ENCODE data around the gene TYSND1. TPM values are rescaled to one million over a fixed set of nuclear protein-coding genes. Genes with fewer than 3 reads are reported as not detected.

Gene TYSND1
- total and polyA plus RNA-seq, 2 of the 13 experiments (the other 11 are each of a cell fraction or from before 2014, with no cell fraction given), result 3.3 to 8.9 TPM

DNA sequence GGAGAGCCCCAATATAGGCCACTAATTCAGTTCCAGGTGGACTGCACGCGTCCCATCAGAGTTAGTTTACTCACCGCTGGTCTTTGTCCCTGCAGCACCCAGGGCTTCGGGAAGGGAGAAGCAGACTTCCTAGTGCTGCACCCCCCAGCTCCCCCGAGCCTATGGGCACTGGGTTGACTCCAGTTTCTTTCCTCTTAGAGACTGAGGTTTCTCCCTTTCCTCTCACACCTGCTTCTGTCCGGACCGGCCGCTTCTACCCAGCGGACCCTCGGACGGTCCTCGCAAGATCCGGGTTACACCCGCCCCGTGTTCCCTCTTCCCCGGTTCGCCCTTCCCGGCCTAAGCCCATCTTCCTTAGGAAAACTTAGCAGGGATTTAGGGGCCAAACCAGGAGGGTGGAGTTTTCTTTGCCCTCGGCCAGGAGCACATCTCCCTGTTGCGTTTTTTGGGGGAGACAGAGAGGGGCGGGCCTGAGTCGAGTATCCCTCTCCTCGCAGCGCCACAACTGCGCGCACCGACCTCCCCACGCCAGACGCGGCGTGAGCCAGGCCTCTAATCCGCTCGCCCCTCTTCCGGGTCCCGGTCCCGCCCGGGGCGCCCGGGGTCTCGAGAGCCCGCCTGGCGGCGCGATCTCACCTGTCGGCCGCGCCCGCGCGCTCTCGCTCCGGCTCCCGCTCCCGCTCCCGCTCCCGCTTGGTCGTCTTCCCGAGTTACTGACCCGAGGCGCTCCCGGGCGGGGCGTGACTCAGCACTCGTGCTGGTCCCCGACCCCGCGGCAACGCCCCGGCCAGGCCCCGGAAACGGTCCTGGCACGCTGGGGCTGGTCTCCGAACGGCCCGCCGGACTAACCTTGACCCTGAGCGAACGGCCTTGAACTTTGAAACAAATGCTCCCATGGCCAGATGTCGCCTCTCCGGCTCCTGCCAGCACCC, 14.1 kb downstream of the TYSND1 start, which contains the start of gene AIFM2 (continued):
- TF ChIP-seq PRDM4 (CRISPR knock-in tag; IDR thresholded peaks at IDR 0.05; ENCODE audit: borderline replicate concordance) (no peak), ZNF772 (CRISPR knock-in tag; IDR thresholded peaks at IDR 0.05) (0 out of 2 replicates have a peak, but pooled peaks have one; percentile 2), ZNF589 (CRISPR knock-in tag; conservative IDR thresholded peaks at IDR 0.05) (no peak), SP2 (CRISPR knock-in tag; IDR thresholded peaks at IDR 0.05) (no peak), FOXM1 (CRISPR knock-in tag; IDR thresholded peaks at IDR 0.05) (no peak), RELA (CRISPR knock-in tag; IDR thresholded peaks at IDR 0.05) (no peak), FOXC1 (CRISPR knock-in tag; IDR thresholded peaks at IDR 0.05; ENCODE audit: borderline replicate concordance) (peak; percentile 75), STAT5B (CRISPR knock-in tag; IDR thresholded peaks at IDR 0.05) (no peak), ZFAT (CRISPR knock-in tag; conservative IDR thresholded peaks at IDR 0.05) (no peak; the same call in 1 of the 2 replicates), CREB3 (CRISPR knock-in tag; IDR thresholded peaks at IDR 0.05) (no peak), KLF15 (CRISPR knock-in tag; IDR thresholded peaks at IDR 0.05; ENCODE audit: borderline replicate concordance) (no peak), ZNF850 (CRISPR knock-in tag; conservative IDR thresholded peaks at IDR 0.05) (no peak; the same call in 1 of the 2 replicates), TBL1XR1 (IDR thresholded peaks at IDR 0.05; ENCODE audit: borderline replicate concordance, low read length, partially characterized antibody) (peak; percentile 98), PHF20 (CRISPR knock-in tag; IDR thresholded peaks at IDR 0.05) (0 out of 2 replicates have a peak, but pooled peaks have one; percentile 37), FOXK2 (IDR thresholded peaks at IDR 0.05) (no peak), ZNF550 (CRISPR knock-in tag; IDR thresholded peaks at IDR 0.05; ENCODE audit: borderline replicate concordance) (no peak), ZNF564 (CRISPR knock-in tag; IDR thresholded peaks at IDR 0.05) (no peak; the same call in 1 of the 2 replicates), ZNF354B (CRISPR knock-in tag; IDR thresholded peaks at IDR 0.05) (no peak), NR3C1 (CRISPR knock-in tag; IDR thresholded peaks at IDR 0.05) (no peak), ZBTB42 (CRISPR knock-in tag; IDR thresholded peaks at IDR 0.05) (no peak), ATM (IDR thresholded peaks at IDR 0.05; ENCODE audit: borderline replicate concordance) (no peak)
- TF ChIP-seq, protein P1, sequence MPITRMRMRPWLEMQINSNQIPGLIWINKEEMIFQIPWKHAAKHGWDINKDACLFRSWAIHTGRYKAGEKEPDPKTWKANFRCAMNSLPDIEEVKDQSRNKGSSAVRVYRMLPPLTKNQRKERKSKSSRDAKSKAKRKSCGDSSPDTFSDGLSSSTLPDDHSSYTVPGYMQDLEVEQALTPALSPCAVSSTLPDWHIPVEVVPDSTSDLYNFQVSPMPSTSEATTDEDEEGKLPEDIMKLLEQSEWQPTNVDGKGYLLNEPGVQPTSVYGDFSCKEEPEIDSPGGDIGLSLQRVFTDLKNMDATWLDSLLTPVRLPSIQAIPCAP (CRISPR knock-in tag; IDR thresholded peaks at IDR 0.05; ENCODE audit: low read depth), result no peak
- TF ChIP-seq, protein P2, sequence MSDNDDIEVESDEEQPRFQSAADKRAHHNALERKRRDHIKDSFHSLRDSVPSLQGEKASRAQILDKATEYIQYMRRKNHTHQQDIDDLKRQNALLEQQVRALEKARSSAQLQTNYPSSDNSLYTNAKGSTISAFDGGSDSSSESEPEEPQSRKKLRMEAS (IDR thresholded peaks at IDR 0.05), result peak; percentile 91

All from HepG2 (cell line).